Measurements from ENCODE around the gene CEP85L.

CEP85L gene

DNA sequence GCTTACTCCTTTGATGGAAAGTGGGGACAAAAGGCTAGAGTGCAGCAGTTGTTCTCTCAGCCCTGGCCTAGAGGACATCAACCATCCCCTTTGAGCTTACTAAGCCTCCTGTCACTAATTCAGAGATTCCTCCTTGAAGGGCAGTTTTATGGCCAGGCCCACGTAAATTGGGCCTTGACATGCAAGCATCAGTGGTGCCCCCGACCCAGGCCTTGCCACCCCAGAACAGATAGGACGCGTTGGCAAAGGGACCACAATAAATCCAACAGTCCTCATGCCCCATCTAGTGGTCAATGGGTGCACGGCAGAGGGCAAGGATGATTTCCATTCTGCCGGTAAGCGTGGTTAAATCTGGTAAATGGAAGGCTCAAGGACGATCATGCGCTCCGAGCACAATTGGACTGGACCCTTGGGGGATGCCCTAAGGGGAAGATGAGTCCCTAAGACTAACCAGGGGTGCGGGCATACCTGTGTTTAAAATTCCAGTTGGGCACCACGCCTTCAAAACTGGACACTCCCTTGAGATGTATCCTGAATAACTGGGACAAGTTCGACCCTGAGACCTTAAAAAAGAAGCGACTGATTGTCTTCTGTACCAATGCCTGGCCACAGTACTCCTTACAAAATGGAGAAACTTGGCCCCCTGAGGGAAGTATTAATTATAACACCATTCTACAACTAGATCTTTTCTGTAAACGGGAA lies 32.6 kb downstream of the CEP85L start:
- H3K4me1 ChIP-seq (ENCODE audit: control insufficient read depth, insufficient read depth, low read length): no peaks in the 10 kb centered on the region
- H3K4me3 ChIP-seq (ENCODE audit: low read length): no peak overlapping the region
- no peak overlapping the region for H3K9ac ChIP-seq (ENCODE audit: low read length)
- DNase-seq (ENCODE audit: low read depth): peak; percentile 59
- H3K36me3 ChIP-seq (ENCODE audit: control insufficient read depth, insufficient read depth, low read length, severe bottlenecking): no peaks in the 10 kb centered on the region
- H3K27me3 ChIP-seq (replicated peaks; ENCODE audit: control insufficient read depth, insufficient read depth, low read length): no peaks in the 10 kb centered on the region
- H3K9me3 ChIP-seq (ENCODE audit: control insufficient read depth, low read length): no peaks in the 10 kb centered on the region

- no peaks in the 10 kb centered on the region for H3K36me3 ChIP-seq (ENCODE audit: control insufficient read depth, insufficient read depth, low read length, severe bottlenecking)
- H3K9me3 ChIP-seq (ENCODE audit: control insufficient read depth, low read length): no peaks in the 10 kb centered on the region
- no peak overlapping the region for H3K9ac ChIP-seq (ENCODE audit: low read length)
- no peak for DNase-seq (ENCODE audit: low read depth)
- no peak overlapping the region for H3K4me3 ChIP-seq (ENCODE audit: low read length)
- H3K27me3 ChIP-seq (replicated peaks; ENCODE audit: control insufficient read depth, insufficient read depth, low read length): no peaks in the 10 kb centered on the region
- H3K4me1 ChIP-seq (ENCODE audit: control insufficient read depth, insufficient read depth, low read length): no peaks in the 10 kb centered on the region
Measured at GRCh38 chr6:118617417-118617816, 34.0 kb downstream of the CEP85L start.

- no peak overlapping the region for H3K9ac ChIP-seq (ENCODE audit: low read length)
- H3K36me3 ChIP-seq (ENCODE audit: control insufficient read depth, insufficient read depth, low read length, severe bottlenecking): no peaks in the 10 kb centered on the region
- no peak for DNase-seq (ENCODE audit: low read depth)
- H3K4me1 ChIP-seq (ENCODE audit: control insufficient read depth, insufficient read depth, low read length): no peaks in the 10 kb centered on the region
- no peaks in the 10 kb centered on the region for H3K27me3 ChIP-seq (replicated peaks; ENCODE audit: control insufficient read depth, insufficient read depth, low read length)
- H3K4me3 ChIP-seq (ENCODE audit: low read length): no peak overlapping the region
- peaks cover 15% of the 10 kb centered on the region for H3K9me3 ChIP-seq (ENCODE audit: control insufficient read depth, low read length)
Measured at GRCh38 chr6:118611334-118611733, 40.1 kb downstream of the CEP85L start.

GRCh38 chr6:118606858-118607257 lies 44.5 kb downstream of the CEP85L start:
- Histone ChIP-seq H3K9me3 (ENCODE audit: control insufficient read depth, low read length) (peaks cover 12% of the 10 kb centered on the region), H3K27me3 (replicated peaks; ENCODE audit: control insufficient read depth, insufficient read depth, low read length) (no peaks in the 10 kb centered on the region), H3K9ac (ENCODE audit: low read length) (no peak overlapping the region), H3K4me1 (ENCODE audit: control insufficient read depth, insufficient read depth, low read length) (no peaks in the 10 kb centered on the region), H3K36me3 (ENCODE audit: control insufficient read depth, insufficient read depth, low read length, severe bottlenecking) (no peaks in the 10 kb centered on the region), H3K4me3 (ENCODE audit: low read length) (no peak overlapping the region)
- no peak for DNase-seq (ENCODE audit: low read depth)

- DNase-seq (ENCODE audit: low read depth): no peak
Measured at GRCh38 chr6:118606268-118606667, 45.1 kb downstream of the CEP85L start.

GRCh38 chr6:118603372-118603771 lies 48.0 kb downstream of the CEP85L start:
- no peaks in the 10 kb centered on the region for H3K27me3 ChIP-seq (replicated peaks; ENCODE audit: control insufficient read depth, insufficient read depth, low read length)
- no peak overlapping the region for H3K4me3 ChIP-seq (ENCODE audit: low read length)
- H3K4me1 ChIP-seq (ENCODE audit: control insufficient read depth, insufficient read depth, low read length): no peaks in the 10 kb centered on the region
- no peak overlapping the region for H3K9ac ChIP-seq (ENCODE audit: low read length)
- H3K36me3 ChIP-seq (ENCODE audit: control insufficient read depth, insufficient read depth, low read length, severe bottlenecking): no peaks in the 10 kb centered on the region
- no peaks in the 10 kb centered on the region for H3K9me3 ChIP-seq (ENCODE audit: control insufficient read depth, low read length)
- no peak for DNase-seq (ENCODE audit: low read depth)

More at GRCh38 chr6:118606268-118606667, 45.1 kb downstream of the CEP85L start:
- no peak overlapping the region for H3K4me3 ChIP-seq (ENCODE audit: low read length)
- no peak overlapping the region for H3K9ac ChIP-seq (ENCODE audit: low read length)
- peaks cover 7% of the 10 kb centered on the region for H3K9me3 ChIP-seq (ENCODE audit: control insufficient read depth, low read length)
- no peaks in the 10 kb centered on the region for H3K36me3 ChIP-seq (ENCODE audit: control insufficient read depth, insufficient read depth, low read length, severe bottlenecking)
- no peaks in the 10 kb centered on the region for H3K4me1 ChIP-seq (ENCODE audit: control insufficient read depth, insufficient read depth, low read length)
- no peaks in the 10 kb centered on the region for H3K27me3 ChIP-seq (replicated peaks; ENCODE audit: control insufficient read depth, insufficient read depth, low read length)

GRCh38 chr6:118602300-118602699 lies 49.1 kb downstream of the CEP85L start:
- Histone ChIP-seq H3K9ac (ENCODE audit: low read length) (no peak overlapping the region), H3K4me3 (ENCODE audit: low read length) (no peak overlapping the region), H3K4me1 (ENCODE audit: control insufficient read depth, insufficient read depth, low read length) (no peaks in the 10 kb centered on the region), H3K27me3 (replicated peaks; ENCODE audit: control insufficient read depth, insufficient read depth, low read length) (no peaks in the 10 kb centered on the region), H3K36me3 (ENCODE audit: control insufficient read depth, insufficient read depth, low read length, severe bottlenecking) (no peaks in the 10 kb centered on the region), H3K9me3 (ENCODE audit: control insufficient read depth, low read length) (no peaks in the 10 kb centered on the region)
- no peak for DNase-seq (ENCODE audit: low read depth)

- H3K9me3 ChIP-seq (ENCODE audit: control insufficient read depth, low read length): no peaks in the 10 kb centered on the region
- H3K9ac ChIP-seq (ENCODE audit: low read length): no peak overlapping the region
- DNase-seq (ENCODE audit: low read depth): no peak
- H3K4me1 ChIP-seq (ENCODE audit: control insufficient read depth, insufficient read depth, low read length): no peaks in the 10 kb centered on the region
- no peaks in the 10 kb centered on the region for H3K36me3 ChIP-seq (ENCODE audit: control insufficient read depth, insufficient read depth, low read length, severe bottlenecking)
- no peak overlapping the region for H3K4me3 ChIP-seq (ENCODE audit: low read length)
- no peaks in the 10 kb centered on the region for H3K27me3 ChIP-seq (replicated peaks; ENCODE audit: control insufficient read depth, insufficient read depth, low read length)
Measured at GRCh38 chr6:118598324-118598723, 53.1 kb downstream of the CEP85L start.

GRCh38 chr6:118597636-118598035 lies 53.8 kb downstream of the CEP85L start:
- H3K36me3 ChIP-seq (ENCODE audit: control insufficient read depth, insufficient read depth, low read length, severe bottlenecking): no peaks in the 10 kb centered on the region
- H3K4me1 ChIP-seq (ENCODE audit: control insufficient read depth, insufficient read depth, low read length): no peaks in the 10 kb centered on the region
- no peak for DNase-seq (ENCODE audit: low read depth)
- no peak overlapping the region for H3K4me3 ChIP-seq (ENCODE audit: low read length)
- no peak overlapping the region for H3K9ac ChIP-seq (ENCODE audit: low read length)
- no peaks in the 10 kb centered on the region for H3K27me3 ChIP-seq (replicated peaks; ENCODE audit: control insufficient read depth, insufficient read depth, low read length)
- no peaks in the 10 kb centered on the region for H3K9me3 ChIP-seq (ENCODE audit: control insufficient read depth, low read length)

DNA sequence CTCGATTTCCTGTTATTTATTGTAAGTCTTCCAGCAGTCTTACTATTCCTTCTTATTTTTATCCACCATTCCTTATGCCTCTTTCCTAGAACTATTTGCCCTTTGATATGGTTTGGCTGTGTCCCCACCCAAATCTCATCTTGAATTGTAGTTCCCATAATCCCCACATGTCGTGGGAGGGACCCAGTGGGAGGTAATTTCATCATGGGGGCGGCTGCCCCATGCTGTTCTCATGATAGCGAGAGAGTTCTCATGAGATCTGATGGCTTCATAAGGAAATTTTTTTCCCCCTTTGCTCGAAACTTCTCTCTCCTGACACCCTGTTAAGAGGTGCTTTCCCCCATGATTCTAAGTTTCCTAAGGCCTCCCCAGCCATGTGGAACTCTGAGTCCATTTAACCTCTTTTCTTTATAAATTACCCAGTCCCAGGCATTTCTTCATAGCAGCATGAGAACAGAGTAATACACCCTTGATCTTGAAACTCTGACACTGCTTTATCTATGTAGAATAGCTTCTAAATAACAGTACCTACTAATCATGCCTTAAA lies 54.5 kb downstream of the CEP85L start:
- Histone ChIP-seq H3K9me3 (ENCODE audit: control insufficient read depth, low read length) (no peaks in the 10 kb centered on the region), H3K27me3 (replicated peaks; ENCODE audit: control insufficient read depth, insufficient read depth, low read length) (no peaks in the 10 kb centered on the region), H3K4me1 (ENCODE audit: control insufficient read depth, insufficient read depth, low read length) (peaks cover 3% of the 10 kb centered on the region), H3K9ac (ENCODE audit: low read length) (no peak overlapping the region), H3K36me3 (ENCODE audit: control insufficient read depth, insufficient read depth, low read length, severe bottlenecking) (no peaks in the 10 kb centered on the region), H3K4me3 (ENCODE audit: low read length) (no peak overlapping the region)
- DNase-seq (ENCODE audit: low read depth): no peak

- no peak overlapping the region for H3K4me3 ChIP-seq (ENCODE audit: low read length)
- no peaks in the 10 kb centered on the region for H3K36me3 ChIP-seq (ENCODE audit: control insufficient read depth, insufficient read depth, low read length, severe bottlenecking)
- no peak overlapping the region for H3K9ac ChIP-seq (ENCODE audit: low read length)
- H3K4me1 ChIP-seq (ENCODE audit: control insufficient read depth, insufficient read depth, low read length): peaks cover 6% of the 10 kb centered on the region
- H3K9me3 ChIP-seq (ENCODE audit: control insufficient read depth, low read length): no peaks in the 10 kb centered on the region
- no peak for DNase-seq (ENCODE audit: low read depth)
- no peaks in the 10 kb centered on the region for H3K27me3 ChIP-seq (replicated peaks; ENCODE audit: control insufficient read depth, insufficient read depth, low read length)
Measured at GRCh38 chr6:118594877-118595276, 56.5 kb downstream of the CEP85L start.

GRCh38 chr6:118591897-118592296 lies 59.5 kb downstream of the CEP85L start:
- DNase-seq (ENCODE audit: low read depth): no peak
- Histone ChIP-seq H3K27me3 (replicated peaks; ENCODE audit: control insufficient read depth, insufficient read depth, low read length) (no peaks in the 10 kb centered on the region), H3K9me3 (ENCODE audit: control insufficient read depth, low read length) (no peaks in the 10 kb centered on the region), H3K9ac (ENCODE audit: low read length) (no peak overlapping the region), H3K36me3 (ENCODE audit: control insufficient read depth, insufficient read depth, low read length, severe bottlenecking) (no peaks in the 10 kb centered on the region), H3K4me3 (ENCODE audit: low read length) (no peak overlapping the region), H3K4me1 (ENCODE audit: control insufficient read depth, insufficient read depth, low read length) (peaks cover 20% of the 10 kb centered on the region)
